Heart right ventricle (tissue), 16 donors: ENCODE results near the gene RBFOX2. TPM values are rescaled to one million over a fixed set of nuclear protein-coding genes. Genes with fewer than 3 reads are reported as not detected.

Experiments
- ATAC-seq, 8 donors: fragments of 200-7000 bp; cut with Tn5 transposase; one replicate each; pipeline ENCODE4 v1.9.1; 2020; ENCODE audit warnings: mild to moderate bottlenecking in 8 of 8, moderate library complexity in 8 of 8, moderate number of reproducible peaks in 1 of 8
- DNase-seq, 2 donors: peaks; one replicate each; pipeline ENCODE4 v3.0.0-alpha.2; 2020
- H3K27ac ChIP-seq, 10 donors: fragments of 200-600 bp; sonication (generic) in 2 of 10; one replicate each; pipeline versions ENCODE4 v1.5.0 to v1.8.0; 2020 to 2022; ENCODE audit warnings: mild to moderate bottlenecking in 3 of 10
- H3K27me3 ChIP-seq, 7 donors: fragments of 200-600 bp; one replicate each; pipeline ENCODE4 v1.8.0; 2021 to 2022; ENCODE audit warnings: mild to moderate bottlenecking in 2 of 7
- H3K36me3 ChIP-seq, 9 donors: fragments of 200-600 bp; sonication (generic) in 1 of 9; one replicate each; pipeline versions ENCODE4 v1.5.0 to v1.8.0; 2020 to 2022; ENCODE audit warnings: mild to moderate bottlenecking in 2 of 9
- H3K4me1 ChIP-seq, 9 donors: fragments of 200-600 bp; sonication (generic) in 1 of 9; one replicate each; pipeline versions ENCODE4 v1.5.0 to v1.8.0; 2020 to 2022; ENCODE audit warnings: mild to moderate bottlenecking in 4 of 9
- H3K4me3 ChIP-seq, 10 donors: fragments of 200-600 bp; sonication (generic) in 2 of 10; one replicate each; pipeline versions ENCODE4 v1.5.0 to v1.8.0; 2020 to 2022; ENCODE audit warnings: mild to moderate bottlenecking in 7 of 10, moderate library complexity in 2 of 10
- H3K9me3 ChIP-seq, 11 donors: fragments of 200-600 bp in 10 of 11; sonication (generic) in 2 of 11; one replicate each; pipeline versions ENCODE4 v1.5.0 to v1.8.0; 2013 to 2022; ENCODE audit warnings: mild to moderate bottlenecking in 2 of 11, control low read depth in 1 of 11, moderate library complexity in 1 of 11
- WGBS, 2 donors: extraction: QIAGEN DNeasy Blood & Tissue Kit; methylation state at CpG; one replicate each; pipeline ENCODE4 v1.1.7; 2013; ENCODE audit warnings: inconsistent platforms in 1 of 2; 5-methylcytosine and 5-hydroxymethylcytosine counted together
- intact Hi-C, 10 donors: fragments of 100-400 bp; cut with DNase I; formaldehyde crosslinking; loops; one replicate each; pipeline versions ENCODE4 v1.11.1 to v1.14.2; 2022
- polyA plus RNA-seq, 2 donors: library from polyadenylated mRNA; stranded (reverse); fragments of 200-250 nt; gene quantifications; one replicate each; pipeline ENCODE4 v1.2.3, GENCODE V29; 2013
- total RNA-seq, 10 donors: library from RNA; stranded (reverse); fragmentation: NEBNext Ultra II Directional in 3 of 10; extraction: Animal tissue kit (Norgen Biotek cat#: 25700) in 3 of 10; gene quantifications; one replicate each; pipeline versions ENCODE4 v1.2.1 to v1.2.4, GENCODE V29; 2021 to 2023
- TF ChIP-seq, protein P1 (sequence below), 9 donors: fragments of 200-600 bp; sonication (generic) in 2 of 9; IDR thresholded peaks; one replicate each; pipeline versions ENCODE4 v1.5.0 to v1.8.0; 2021 to 2022; ENCODE audit warnings: antibody characterized with exemption in 9 of 9, mild to moderate bottlenecking in 5 of 9, moderate library complexity in 1 of 9
- donor health status: Arrhythmogenic right ventricular cardiomyopathy.
- donor health status: ischemic (EF 13 %, LVEDD 7.1; RV severe dilation, severe dysfunction).
- donor health status: healthy with polysubstance abuse.
- donor health status: DM: no; HTN: yes; CAD: no.
- donor health status: DM: no; HTN: no; CAD: no.
- donor health status: ischemic (EF 25% LVEDD 6.9; RV normal size, moderate dysfunction).
- donor health status: ischemic (EF 25% LVEDD 5.7; RV mildly dilated, moderate dysfunction).
- donor health status: healthy.
- donor health status: DM: yes; HTN: yes; CAD: no.
- donor health status: Ischemic cardiomyopathy.
- donor health status: ischemic (EF 35%, LVEDD 5.7; RV mildly dilated, moderate dysfunction).
- donor health status: nonischemic (EF 11% LVEDD 7.7; RV severe dilation, severe dysfunction).
- donor health status: DM: yes; HTN: yes; CAD: no.
- donor health status: PGD.
- donor health status: ischemic (EF 29% LVEDD 5.4; RV normal size, mild dysfunction).
- donor health status: nonischemic (EF 23%, LVEDD 6.1; RV moderate dilation, normal function).

Gene RBFOX2
- total and polyA plus RNA-seq, 12 donors: 18.0 to 105 (median 90.4) TPM

DNA sequence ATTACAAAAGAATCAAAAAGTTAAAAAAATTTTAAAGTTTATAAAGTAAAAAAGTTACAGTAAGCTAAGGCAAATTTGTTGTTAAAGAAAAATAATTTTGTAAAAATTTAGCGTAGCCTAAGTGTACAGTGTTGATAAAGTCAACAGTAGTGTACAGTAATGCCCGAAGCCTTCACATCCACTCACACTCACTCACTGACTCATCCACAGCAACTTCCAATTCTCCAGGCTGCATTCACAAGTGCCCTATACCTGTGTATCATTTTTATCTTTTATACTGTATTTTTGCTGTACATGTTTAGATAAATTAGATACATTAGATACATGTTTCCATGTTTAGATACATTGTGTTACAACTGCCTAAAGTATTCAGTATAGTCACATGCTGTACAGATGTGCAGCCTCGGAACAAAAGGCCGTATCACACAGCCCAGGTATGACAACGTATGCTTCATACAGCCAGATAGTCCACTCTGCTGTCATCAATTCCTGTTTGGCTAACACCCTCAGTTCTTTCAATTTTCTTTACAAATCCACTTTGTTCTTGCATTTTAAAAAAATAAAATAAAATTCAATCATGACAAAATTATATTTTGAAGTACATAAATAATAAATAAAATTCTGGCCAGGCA, 80.7 kb downstream of the RBFOX2 start:
- TF ChIP-seq, protein P1, sequence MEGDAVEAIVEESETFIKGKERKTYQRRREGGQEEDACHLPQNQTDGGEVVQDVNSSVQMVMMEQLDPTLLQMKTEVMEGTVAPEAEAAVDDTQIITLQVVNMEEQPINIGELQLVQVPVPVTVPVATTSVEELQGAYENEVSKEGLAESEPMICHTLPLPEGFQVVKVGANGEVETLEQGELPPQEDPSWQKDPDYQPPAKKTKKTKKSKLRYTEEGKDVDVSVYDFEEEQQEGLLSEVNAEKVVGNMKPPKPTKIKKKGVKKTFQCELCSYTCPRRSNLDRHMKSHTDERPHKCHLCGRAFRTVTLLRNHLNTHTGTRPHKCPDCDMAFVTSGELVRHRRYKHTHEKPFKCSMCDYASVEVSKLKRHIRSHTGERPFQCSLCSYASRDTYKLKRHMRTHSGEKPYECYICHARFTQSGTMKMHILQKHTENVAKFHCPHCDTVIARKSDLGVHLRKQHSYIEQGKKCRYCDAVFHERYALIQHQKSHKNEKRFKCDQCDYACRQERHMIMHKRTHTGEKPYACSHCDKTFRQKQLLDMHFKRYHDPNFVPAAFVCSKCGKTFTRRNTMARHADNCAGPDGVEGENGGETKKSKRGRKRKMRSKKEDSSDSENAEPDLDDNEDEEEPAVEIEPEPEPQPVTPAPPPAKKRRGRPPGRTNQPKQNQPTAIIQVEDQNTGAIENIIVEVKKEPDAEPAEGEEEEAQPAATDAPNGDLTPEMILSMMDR (IDR thresholded peaks at IDR 0.05): no peak
- DNase-seq (no peak), ATAC-seq (no peak)
- no peak overlapping the region for H3K4me3 ChIP-seq
- WGBS, 2 donors: 92 to 96% methylated on average over 5 of the region's 5 CpGs
- intact Hi-C loops: no loop called here
- no peaks in the 10 kb centered on the region for H3K9me3 ChIP-seq
- no peaks in the 10 kb centered on the region for H3K36me3 ChIP-seq
- H3K27ac ChIP-seq: no peak overlapping the region
- H3K27me3 ChIP-seq: no peaks in the 10 kb centered on the region
- peaks cover 0 to 42% (median 9%) of the 10 kb centered on the region in 9 donors for H3K4me1 ChIP-seq

- intact Hi-C loops: loop anchor here in 1 of 10 donors (5.0 kb wide), 1 partner anchor 73 kb away; no protein-coding TSS in a partner anchor
- TF ChIP-seq, protein P1 (IDR thresholded peaks at IDR 0.05): no peak
- H3K4me3 ChIP-seq: peak overlapping the region in 1 of 10 donors; percentile 1
- no peaks in the 10 kb centered on the region for H3K9me3 ChIP-seq
- no peaks in the 10 kb centered on the region for H3K36me3 ChIP-seq
- 56 to 87% methylated on average over 6 of the region's 6 CpGs for WGBS, 2 donors
- peaks cover 0 to 21% (median 0%) of the 10 kb centered on the region in 9 donors for H3K4me1 ChIP-seq
- H3K27ac ChIP-seq: no peak overlapping the region
- H3K27me3 ChIP-seq: no peaks in the 10 kb centered on the region
- DNase-seq (no peak), ATAC-seq (peak in 1 of 8 donors; percentile 45)
Measured at GRCh38 chr22:35944458-35944857, 84.2 kb downstream of the RBFOX2 start.

GRCh38 chr22:35940166-35940565, 88.5 kb downstream of the RBFOX2 start:
- H3K4me3 ChIP-seq: no peak overlapping the region
- 90 to 96% methylated on average over 1 of the region's 1 CpG for WGBS, 2 donors
- no peaks in the 10 kb centered on the region for H3K9me3 ChIP-seq
- intact Hi-C loops: loop anchor here in 1 of 10 donors (5.0 kb wide), 1 partner anchor 77 kb away; no protein-coding TSS in a partner anchor
- peaks cover 0 to 21% (median 0%) of the 10 kb centered on the region in 9 donors for H3K36me3 ChIP-seq
- H3K27me3 ChIP-seq: no peaks in the 10 kb centered on the region
- TF ChIP-seq, protein P1 (IDR thresholded peaks at IDR 0.05): no peak
- no peak for ATAC-seq
- peaks cover 0 to 32% (median 4%) of the 10 kb centered on the region in 9 donors for H3K4me1 ChIP-seq
- H3K27ac ChIP-seq: no peak overlapping the region
- DNase-seq: no peak

GRCh38 chr22:35938226-35938625, 90.4 kb downstream of the RBFOX2 start:
- DNase-seq (no peak), ATAC-seq (no peak)
- intact Hi-C loops: loop anchor here in 3 of 10 donors (5.0 to 10.0 kb wide), 3 partner anchors 87 to 127 kb away; partner anchors contain the start of gene RBFOX2 (in 2 of the 3)
- TF ChIP-seq, protein P1 (IDR thresholded peaks at IDR 0.05): no peak
- no peaks in the 10 kb centered on the region for H3K9me3 ChIP-seq
- H3K27ac ChIP-seq: no peak overlapping the region
- 76 to 86% methylated on average over 1 of the region's 1 CpG for WGBS, 2 donors
- peaks cover 0 to 26% (median 0%) of the 10 kb centered on the region in 9 donors for H3K36me3 ChIP-seq
- no peak overlapping the region for H3K4me3 ChIP-seq
- no peaks in the 10 kb centered on the region for H3K27me3 ChIP-seq
- peaks cover 0 to 19% (median 0%) of the 10 kb centered on the region in 9 donors for H3K4me1 ChIP-seq
